CD4-positive, CD25-positive, alpha-beta regulatory T cell (primary cell): ENCODE measurements around the gene ZNF423. TPM values are rescaled to one million over a fixed set of nuclear protein-coding genes. Genes with fewer than 3 reads are reported as not detected.
"Not testable (repeated sequence)": the region's sequence is repeated elsewhere in the genome, so short reads cannot be mapped to it uniquely, and the experiment has no call there.

ENCODE experiments used
- ATAC-seq, 2 donors: fragments of 150-1000 bp; cut with Tn5 transposase; one replicate each; pipeline ENCODE4 v1.10.0; 2021; ENCODE audit warnings: low read depth in 2 of 2, moderate number of reproducible peaks in 2 of 2, moderate library complexity in 1 of 2
- DNase-seq, 3 donors: peaks; one replicate each; pipeline versions ENCODE4 v3.0.0 to v3.0.0-alpha.2; 2012 to 2022; ENCODE audit warnings: mixed read lengths in 1 of 3
- H3K27ac ChIP-seq: one replicate; pipeline ENCODE4 v1.7.0; 2013; ENCODE audit warnings: mild to moderate bottlenecking, low read length; ENCODE audit not compliant: insufficient read depth, poor library complexity, severe bottlenecking
- H3K27me3 ChIP-seq: one replicate; pipeline ENCODE4 v1.7.0; 2013; ENCODE audit warnings: low read length; ENCODE audit not compliant: control insufficient read depth, insufficient read depth
- H3K36me3 ChIP-seq: one replicate; pipeline ENCODE4 v1.7.0; 2013; ENCODE audit warnings: mild to moderate bottlenecking, low read length, moderate library complexity; ENCODE audit not compliant: control insufficient read depth, insufficient read depth
- H3K4me1 ChIP-seq: 2 replicates; pipeline ENCODE4 v1.7.0; 2013; ENCODE audit warnings: mild to moderate bottlenecking, low read length; ENCODE audit not compliant: insufficient read depth, control insufficient read depth, poor library complexity, severe bottlenecking
- H3K4me3 ChIP-seq: one replicate; pipeline ENCODE4 v1.7.0; 2013; ENCODE audit warnings: low read depth, mild to moderate bottlenecking, low read length, moderate library complexity
- H3K9me3 ChIP-seq, 2 experiments: 1 replicate in 1 of 2; 2 replicates in 1 of 2; pipeline ENCODE4 v1.7.0; 2013; ENCODE audit warnings: low read length in 2 of 2, mild to moderate bottlenecking in 1 of 2, moderate library complexity in 1 of 2; ENCODE audit not compliant: control insufficient read depth in 2 of 2
- H3K27ac Mint-ChIP-seq, 3 donors: one replicate each; pipeline ENCODE4 v1.8.0; 2020 to 2022; ENCODE audit warnings: mild to moderate bottlenecking in 3 of 3, mixed read lengths in 3 of 3, moderate library complexity in 2 of 3
- H3K27me3 Mint-ChIP-seq: one replicate; pipeline ENCODE4 v1.8.0; 2022; ENCODE audit warnings: mild to moderate bottlenecking, mixed read lengths
- H3K36me3 Mint-ChIP-seq: one replicate; pipeline ENCODE4 v1.8.0; 2020; ENCODE audit warnings: mixed read lengths
- H3K4me1 Mint-ChIP-seq, 4 donors: one replicate each; pipeline ENCODE4 v1.8.0; 2020 to 2022; ENCODE audit warnings: mixed read lengths in 4 of 4, mild to moderate bottlenecking in 1 of 4
- H3K4me3 Mint-ChIP-seq, 4 donors: one replicate each; pipeline ENCODE4 v1.8.0; 2020 to 2022; ENCODE audit warnings: mild to moderate bottlenecking in 4 of 4, mixed read lengths in 4 of 4, moderate library complexity in 3 of 4
- H3K9me3 Mint-ChIP-seq, 7 donors: one replicate each; pipeline ENCODE4 v1.8.0; 2020 to 2022; ENCODE audit warnings: mixed read lengths in 7 of 7, mild to moderate bottlenecking in 3 of 7, moderate library complexity in 2 of 7
- polyA plus RNA-seq, 4 donors: library from polyadenylated mRNA; unstranded; fragments of 300-500 nt; fragmentation: Illumina TruSeq; gene quantifications; one replicate each; pipeline ENCODE4 v1.2.3, GENCODE V29; 2021
- total RNA-seq: library from RNA; stranded (reverse); gene quantifications from one replicate; pipeline ENCODE4 v1.2.3, GENCODE V29; 2022

ZNF423 gene
- total and polyA plus RNA-seq, 5 donors from 2014 or later, result 0.05 TPM; not detected in 4

DNA sequence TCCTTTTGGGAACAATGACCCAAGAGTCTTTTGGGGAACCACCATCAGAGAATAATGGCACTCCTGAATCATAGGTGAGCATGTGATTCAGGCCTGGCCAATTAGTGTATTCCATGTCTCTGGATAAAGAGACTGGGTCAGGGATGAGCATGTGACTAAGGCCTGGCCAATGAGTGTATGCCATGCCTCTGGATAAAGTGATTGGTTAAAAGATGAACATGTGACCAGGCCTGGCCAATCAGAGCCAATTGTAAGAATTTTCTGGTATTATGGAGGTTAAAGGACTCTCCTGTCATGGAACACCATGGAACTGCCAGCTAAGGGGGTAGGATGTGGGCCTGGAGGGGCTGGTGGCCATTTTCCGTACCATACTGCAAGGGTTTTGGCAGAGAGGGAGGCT lies 288.0 kb downstream of the ZNF423 start:
- H3K9me3 Mint-ChIP-seq, result peaks cover 0 to 7% (median 0%) of the 10 kb centered on the region in 7 donors
- DNase-seq, result no peak
- no peaks in the 10 kb centered on the region for H3K36me3 Mint-ChIP-seq
- Histone ChIP-seq H3K36me3 (no peaks in the 10 kb centered on the region), H3K4me1 (no peaks in the 10 kb centered on the region), H3K9me3 (no peaks in the 10 kb centered on the region), H3K4me3 (no peak overlapping the region), H3K27me3 (no peaks in the 10 kb centered on the region), H3K27ac (no peak overlapping the region)
- peaks cover 0 to 2% (median 0%) of the 10 kb centered on the region in 4 donors for H3K4me1 Mint-ChIP-seq
- no peak overlapping the region for H3K27ac Mint-ChIP-seq
- H3K27me3 Mint-ChIP-seq, result no peaks in the 10 kb centered on the region
- no peak overlapping the region for H3K4me3 Mint-ChIP-seq
- no peak for ATAC-seq

DNA sequence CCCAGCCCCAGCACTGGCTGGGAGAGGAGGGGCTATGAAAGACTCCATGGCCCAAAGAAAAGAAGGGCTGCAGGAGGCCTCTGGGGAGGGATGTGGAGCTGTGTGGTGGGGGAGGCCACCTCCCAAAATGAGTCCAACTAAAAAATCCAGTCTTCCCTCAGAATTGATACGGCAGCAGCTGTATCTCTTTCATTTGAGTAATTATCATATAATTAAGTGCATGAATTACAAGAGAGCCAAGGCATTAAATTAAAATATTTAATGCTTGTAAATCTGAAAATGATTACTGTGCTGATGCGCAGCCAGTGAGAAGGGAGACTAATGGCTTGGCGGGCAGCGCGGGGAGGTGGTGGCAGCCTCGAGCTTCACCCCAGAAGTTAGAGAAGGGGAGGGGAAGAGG lies 289.5 kb downstream of the ZNF423 start:
- H3K27ac Mint-ChIP-seq, result no peak overlapping the region
- peaks cover 0 to 2% (median 0%) of the 10 kb centered on the region in 4 donors for H3K4me1 Mint-ChIP-seq
- H3K4me3 ChIP-seq, result no peak overlapping the region
- no peak overlapping the region for H3K4me3 Mint-ChIP-seq
- no peaks in the 10 kb centered on the region for H3K4me1 ChIP-seq
- no peak overlapping the region for H3K27ac ChIP-seq
- no peaks in the 10 kb centered on the region for H3K27me3 Mint-ChIP-seq
- H3K36me3 Mint-ChIP-seq, result no peaks in the 10 kb centered on the region
- H3K27me3 ChIP-seq, result no peaks in the 10 kb centered on the region
- no peaks in the 10 kb centered on the region for H3K9me3 ChIP-seq
- peaks cover 0 to 2% (median 0%) of the 10 kb centered on the region in 7 donors for H3K9me3 Mint-ChIP-seq
- ATAC-seq (no peak), DNase-seq (no peak)
- no peaks in the 10 kb centered on the region for H3K36me3 ChIP-seq

DNA sequence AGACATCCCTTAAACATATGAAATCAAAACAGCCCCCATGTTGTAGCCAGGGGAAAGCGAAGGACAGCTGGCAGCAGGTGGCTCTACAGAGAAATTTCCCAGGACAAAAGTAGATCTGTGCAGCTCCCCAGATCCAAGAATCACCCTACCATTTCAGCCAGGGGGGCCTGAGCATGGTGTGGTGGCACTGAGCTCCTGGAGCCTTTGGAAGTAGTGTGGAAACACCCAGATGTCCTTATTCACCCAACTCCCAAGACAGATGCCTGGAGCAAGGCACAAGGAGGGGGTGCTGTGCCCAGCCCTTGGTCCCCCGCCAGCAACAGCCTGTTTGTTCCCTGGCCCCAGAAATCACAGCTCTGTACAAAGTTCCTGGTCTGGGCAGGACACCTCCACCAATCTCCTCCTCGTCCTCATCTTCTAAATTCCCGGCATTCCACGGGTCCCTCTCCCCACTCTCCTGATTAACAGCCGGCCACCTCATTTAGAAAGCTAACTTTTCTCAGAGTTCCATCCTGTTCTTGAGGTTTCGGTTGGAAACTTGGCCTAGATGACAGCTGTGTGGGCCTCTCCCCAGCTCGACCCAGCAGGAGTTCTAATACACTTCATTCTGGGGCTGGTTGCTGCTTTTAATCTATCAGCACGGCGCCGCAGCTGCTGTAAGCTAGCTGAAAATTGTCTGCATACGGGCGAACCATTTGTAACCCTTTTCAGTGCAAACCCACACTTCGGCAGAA lies 291.2 kb downstream of the ZNF423 start:
- no peak overlapping the region for H3K4me3 ChIP-seq
- no peaks in the 10 kb centered on the region for H3K9me3 ChIP-seq
- H3K27me3 ChIP-seq, result no peaks in the 10 kb centered on the region
- H3K36me3 ChIP-seq, result no peaks in the 10 kb centered on the region
- peaks cover 0 to 2% (median 0%) of the 10 kb centered on the region in 7 donors for H3K9me3 Mint-ChIP-seq
- H3K36me3 Mint-ChIP-seq, result no peaks in the 10 kb centered on the region
- H3K27ac ChIP-seq, result no peak overlapping the region
- H3K4me1 Mint-ChIP-seq, result no peaks in the 10 kb centered on the region
- no peak for ATAC-seq
- H3K4me3 Mint-ChIP-seq, result no peak overlapping the region
- DNase-seq, result no peak
- H3K27ac Mint-ChIP-seq, result no peak overlapping the region
- no peaks in the 10 kb centered on the region for H3K27me3 Mint-ChIP-seq
- H3K4me1 ChIP-seq, result no peaks in the 10 kb centered on the region

DNA sequence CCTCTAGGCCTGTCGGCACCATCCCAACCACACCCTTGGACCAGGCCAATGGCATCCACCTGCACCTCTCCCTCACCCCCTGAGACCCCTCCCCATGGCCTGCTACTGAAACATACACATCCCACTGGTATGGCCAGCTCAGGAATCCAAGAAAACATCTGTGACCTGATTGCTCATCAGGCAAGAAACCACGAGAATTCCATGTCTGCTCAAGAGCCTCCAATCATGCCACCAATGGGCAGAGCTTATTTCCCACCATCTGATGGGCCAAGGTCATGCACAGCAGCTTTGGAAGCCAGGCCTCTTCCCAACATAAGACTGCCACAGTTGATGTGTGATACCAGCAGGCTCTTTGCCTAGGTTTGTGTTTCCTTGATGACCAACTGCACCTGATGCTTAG lies 292.2 kb downstream of the ZNF423 start:
- Histone ChIP-seq H3K36me3 (no peaks in the 10 kb centered on the region), H3K4me1 (no peaks in the 10 kb centered on the region), H3K9me3 (no peaks in the 10 kb centered on the region), H3K27ac (no peak overlapping the region), H3K27me3 (no peaks in the 10 kb centered on the region), H3K4me3 (no peak overlapping the region)
- Mint-ChIP-seq H3K9me3 (peaks cover 0 to 2% (median 0%) of the 10 kb centered on the region in 7 donors), H3K36me3 (no peaks in the 10 kb centered on the region), H3K4me1 (no peaks in the 10 kb centered on the region), H3K4me3 (no peak overlapping the region), H3K27ac (no peak overlapping the region), H3K27me3 (no peaks in the 10 kb centered on the region)
- no peak for ATAC-seq
- DNase-seq, result no peak

DNA sequence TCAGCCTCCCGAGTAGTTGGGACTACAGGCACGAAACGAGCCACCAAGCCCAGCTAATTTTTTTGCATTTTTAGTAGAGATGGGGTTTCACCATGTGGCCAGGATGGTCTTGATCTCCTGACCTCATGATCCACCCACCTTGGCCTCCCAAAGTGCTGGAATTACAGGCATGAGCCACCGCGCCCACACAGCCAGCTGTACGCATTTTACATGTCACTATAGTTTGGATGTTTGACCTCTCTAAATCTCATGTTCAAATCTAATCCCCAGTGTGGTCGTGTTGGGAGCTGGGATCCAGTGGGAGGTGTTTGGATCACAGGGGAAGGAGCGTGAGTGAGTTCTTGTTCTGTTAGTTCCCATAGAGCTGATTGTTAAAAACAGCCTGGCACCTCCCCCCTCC lies 293.0 kb downstream of the ZNF423 start:
- not testable (repeated sequence) for H3K4me3 ChIP-seq, H3K9me3 ChIP-seq, ATAC-seq, H3K36me3 ChIP-seq, H3K4me1 ChIP-seq, H3K9me3 Mint-ChIP-seq, H3K4me3 Mint-ChIP-seq, H3K27ac Mint-ChIP-seq, H3K27me3 ChIP-seq, H3K27ac ChIP-seq, H3K27me3 Mint-ChIP-seq, H3K4me1 Mint-ChIP-seq, DNase-seq, H3K36me3 Mint-ChIP-seq

DNA sequence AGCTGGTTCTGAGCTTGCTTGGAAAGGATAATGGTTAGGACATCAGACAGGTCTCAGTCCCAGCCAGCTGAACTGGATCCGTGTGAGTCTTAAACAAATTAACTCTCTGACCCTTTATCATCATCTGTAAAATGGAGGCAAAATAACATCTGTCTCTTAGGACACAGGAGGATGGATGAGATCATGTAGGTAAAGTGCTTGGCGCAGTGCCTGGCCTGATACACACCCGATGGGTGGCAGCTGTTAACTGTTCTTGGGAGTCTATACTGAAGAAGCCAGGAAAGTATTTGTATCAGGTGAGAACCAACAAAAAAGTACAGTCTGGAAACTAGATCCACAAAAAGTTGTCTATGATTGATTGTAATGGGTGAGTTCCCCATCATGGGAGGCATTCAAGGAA lies 293.7 kb downstream of the ZNF423 start:
- H3K36me3 Mint-ChIP-seq, result no peaks in the 10 kb centered on the region
- no peaks in the 10 kb centered on the region for H3K27me3 ChIP-seq
- ATAC-seq (no peak), DNase-seq (no peak)
- H3K27me3 Mint-ChIP-seq, result no peaks in the 10 kb centered on the region
- H3K4me3 ChIP-seq, result no peak overlapping the region
- no peak overlapping the region for H3K27ac Mint-ChIP-seq
- no peaks in the 10 kb centered on the region for H3K4me1 ChIP-seq
- H3K4me3 Mint-ChIP-seq, result no peak overlapping the region
- no peaks in the 10 kb centered on the region for H3K9me3 ChIP-seq
- H3K4me1 Mint-ChIP-seq, result no peaks in the 10 kb centered on the region
- peaks cover 0 to 2% (median 0%) of the 10 kb centered on the region in 7 donors for H3K9me3 Mint-ChIP-seq
- no peaks in the 10 kb centered on the region for H3K36me3 ChIP-seq
- no peak overlapping the region for H3K27ac ChIP-seq

DNA sequence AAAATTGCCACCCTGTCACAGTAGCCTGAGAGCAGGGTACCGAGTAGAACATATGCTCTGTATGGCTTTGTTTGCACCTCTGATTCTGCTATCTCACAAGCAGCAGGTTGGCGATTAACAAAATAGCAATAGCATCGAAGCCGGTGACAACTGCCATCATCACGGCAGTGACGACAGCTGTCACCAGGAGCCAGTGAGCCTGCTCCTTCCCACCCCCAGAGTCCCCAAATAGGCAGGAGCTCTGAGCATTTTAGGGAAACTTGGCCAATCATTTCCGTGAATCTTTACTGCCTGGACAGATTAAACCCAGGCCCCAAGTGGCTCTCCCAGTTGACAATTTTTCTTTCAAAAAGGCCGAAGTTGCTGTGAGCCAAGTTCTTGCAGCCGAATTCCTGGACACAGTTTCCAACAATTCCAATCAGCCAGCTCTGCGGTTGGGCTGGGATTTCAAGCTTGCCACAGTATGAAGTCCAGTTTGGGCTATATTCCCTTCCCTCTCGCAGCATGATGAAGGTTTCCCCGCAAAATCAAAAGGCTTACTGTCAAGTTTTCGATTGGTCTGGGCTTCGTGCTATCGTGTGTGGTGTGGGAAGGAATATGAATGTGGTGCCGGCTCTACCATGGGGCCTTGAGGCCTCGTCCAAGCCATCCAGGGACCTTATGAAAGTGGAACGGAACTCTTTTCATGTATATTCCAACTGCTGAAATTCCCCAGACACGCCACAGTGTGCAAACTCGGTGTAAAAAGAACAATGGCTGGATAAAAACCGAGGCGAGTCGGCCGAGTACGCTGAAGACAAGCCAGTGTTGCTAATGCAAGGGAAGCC lies 295.7 kb downstream of the ZNF423 start:
- Mint-ChIP-seq H3K4me3 (no peak overlapping the region), H3K27me3 (no peaks in the 10 kb centered on the region), H3K4me1 (no peaks in the 10 kb centered on the region), H3K9me3 (peaks cover 0 to 2% (median 0%) of the 10 kb centered on the region in 7 donors), H3K27ac (no peak overlapping the region), H3K36me3 (no peaks in the 10 kb centered on the region)
- no peaks in the 10 kb centered on the region for H3K4me1 ChIP-seq
- H3K27me3 ChIP-seq, result no peaks in the 10 kb centered on the region
- H3K36me3 ChIP-seq, result no peaks in the 10 kb centered on the region
- H3K27ac ChIP-seq, result no peak overlapping the region
- no peak overlapping the region for H3K4me3 ChIP-seq
- DNase-seq (no peak), ATAC-seq (no peak)
- no peaks in the 10 kb centered on the region for H3K9me3 ChIP-seq
